ENCODE data around the gene DPPA2.

The DPPA2 gene

DNA sequence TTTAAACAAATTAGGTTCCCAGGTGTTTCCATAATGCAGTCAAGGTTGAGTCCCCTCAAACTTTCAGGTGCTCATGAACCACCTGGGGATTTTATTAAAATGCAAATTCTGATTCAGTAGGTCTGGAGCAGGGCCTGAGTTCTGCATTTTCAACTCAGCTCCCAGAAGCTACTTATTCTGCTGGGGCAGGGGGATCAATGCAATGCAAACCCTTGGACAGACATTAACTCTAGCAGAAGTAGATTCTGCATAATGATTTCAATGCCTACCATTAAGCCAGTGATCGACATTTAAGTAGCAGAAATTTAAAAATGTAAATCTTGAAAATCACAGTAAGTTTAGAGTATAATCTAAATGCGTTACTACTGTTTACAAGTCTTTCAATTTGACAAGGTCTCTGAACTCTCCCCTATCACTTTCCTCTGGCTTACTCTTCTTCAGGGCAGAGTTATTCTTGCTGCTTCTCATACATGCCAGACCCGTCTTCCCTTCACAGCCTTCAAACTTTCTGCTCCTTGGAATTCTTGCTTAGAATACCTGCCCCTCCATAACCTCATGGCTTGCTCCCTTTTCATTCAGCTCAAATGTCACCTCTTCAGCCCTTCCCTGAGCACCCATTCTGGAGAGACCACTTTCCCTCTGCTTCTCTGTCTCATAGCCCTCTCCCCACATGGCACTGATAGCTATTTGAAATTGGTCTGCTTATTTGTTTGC lies 40.3 kb upstream of the DPPA2 start:
- no peak overlapping the region for H3K27ac ChIP-seq (ENCODE audit: low read length)
- no peaks in the 10 kb centered on the region for H3K36me3 ChIP-seq (replicated peaks; ENCODE audit: low read depth, low read length)
- peaks cover 14% of the 10 kb centered on the region for H3K4me1 ChIP-seq (ENCODE audit: low read length)
- H3K9ac ChIP-seq (ENCODE audit: low read length) = no peak overlapping the region
- H3K4me3 ChIP-seq (ENCODE audit: low read length) = no peak overlapping the region
- no peak for TF ChIP-seq CTCF (IDR thresholded peaks at IDR 0.05; ENCODE audit: low read depth, low read length)
- no peak for TF ChIP-seq EZH2phosphoT487 (IDR thresholded peaks at IDR 0.05; ENCODE audit: low read depth)
- H2AFZ ChIP-seq (ENCODE audit: low read depth, low read length) = no peak overlapping the region
- H3K9me3 ChIP-seq (ENCODE audit: insufficient read depth, low read length) = no peaks in the 10 kb centered on the region
- H4K20me1 ChIP-seq (ENCODE audit: insufficient read depth, low read length) = no peaks in the 10 kb centered on the region
- H3K79me2 ChIP-seq (ENCODE audit: low read length) = no peaks in the 10 kb centered on the region
- H3K27me3 ChIP-seq (ENCODE audit: low read depth, low read length) = no peaks in the 10 kb centered on the region
- peak overlapping the region; percentile 37 for H3K4me2 ChIP-seq (ENCODE audit: low read length)

DNA sequence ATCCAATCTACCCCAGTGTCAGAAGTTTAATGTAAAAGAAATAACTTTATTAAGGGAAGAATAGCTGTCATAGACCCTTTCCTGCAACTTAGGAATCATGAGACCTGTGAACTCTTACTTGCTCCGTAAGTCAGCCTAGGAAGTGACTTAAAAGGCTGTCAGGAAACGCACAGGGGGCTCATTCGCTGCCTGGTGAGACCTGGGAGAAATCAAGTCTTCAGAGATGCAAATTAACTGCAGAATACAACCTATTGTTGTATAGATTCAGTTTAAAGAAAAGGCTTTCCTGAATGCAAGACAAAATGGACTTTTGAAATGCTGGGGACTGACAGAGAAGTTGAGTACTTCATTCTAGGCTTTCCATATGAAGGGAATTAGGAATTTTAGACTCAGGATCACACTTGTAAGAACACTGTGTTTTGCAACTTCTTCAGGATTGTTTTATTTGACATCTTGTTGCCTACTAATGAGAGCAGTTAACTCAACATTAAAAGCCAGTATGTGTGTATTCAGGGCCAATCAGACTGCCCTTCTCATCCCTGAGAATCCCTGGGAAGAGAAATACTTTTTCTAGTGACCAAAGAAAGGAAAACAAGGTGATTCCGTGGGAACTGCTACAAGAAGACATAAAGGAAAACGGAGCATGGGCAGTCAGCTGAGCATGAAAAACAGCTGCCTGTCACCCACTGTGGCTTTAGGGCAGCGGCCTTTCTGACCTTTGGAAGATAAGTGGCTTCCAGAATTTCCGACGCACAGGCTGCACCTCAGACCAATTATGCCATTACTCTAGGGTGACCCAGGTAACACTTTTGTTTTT lies 39.5 kb upstream of the DPPA2 start:
- Histone ChIP-seq H3K4me1 (ENCODE audit: low read length) (peaks cover 14% of the 10 kb centered on the region), H3K9me3 (ENCODE audit: insufficient read depth, low read length) (no peaks in the 10 kb centered on the region), H3K27me3 (ENCODE audit: low read depth, low read length) (no peaks in the 10 kb centered on the region), H3K4me3 (ENCODE audit: low read length) (peak overlapping the region; percentile 42; the same call in 1 of the 2 replicates), H3K79me2 (ENCODE audit: low read length) (no peaks in the 10 kb centered on the region), H3K9ac (ENCODE audit: low read length) (no peak overlapping the region), H3K36me3 (replicated peaks; ENCODE audit: low read depth, low read length) (no peaks in the 10 kb centered on the region), H2AFZ (ENCODE audit: low read depth, low read length) (no peak overlapping the region), H3K27ac (ENCODE audit: low read length) (no peak overlapping the region), H4K20me1 (ENCODE audit: insufficient read depth, low read length) (no peaks in the 10 kb centered on the region), H3K4me2 (ENCODE audit: low read length) (peak overlapping the region; percentile 37)
- TF ChIP-seq EZH2phosphoT487 (IDR thresholded peaks at IDR 0.05; ENCODE audit: low read depth) (no peak), CTCF (IDR thresholded peaks at IDR 0.05; ENCODE audit: low read depth, low read length) (no peak)

DNA sequence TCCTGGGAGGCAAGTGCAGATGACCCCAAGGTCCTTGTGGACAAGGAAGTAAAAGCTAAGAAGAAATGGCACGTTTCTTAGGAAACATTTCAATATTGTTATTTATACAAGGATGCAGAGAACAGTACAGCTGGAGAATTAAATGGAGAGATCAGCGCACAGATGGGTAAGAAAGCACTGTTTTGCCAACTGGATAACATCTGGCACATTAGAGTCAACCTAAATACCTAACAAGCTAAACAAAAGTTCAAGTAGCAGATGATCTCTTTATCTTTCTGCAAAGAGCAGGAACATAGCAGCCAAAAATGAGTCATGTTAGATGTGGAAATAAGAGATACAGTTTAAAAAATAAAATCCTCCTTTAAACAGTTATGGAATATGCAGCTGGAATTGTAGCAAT lies 36.7 kb upstream of the DPPA2 start:
- no peaks in the 10 kb centered on the region for H3K27me3 ChIP-seq (ENCODE audit: low read depth, low read length)
- TF ChIP-seq CTCF (IDR thresholded peaks at IDR 0.05; ENCODE audit: low read depth, low read length) = no peak
- no peak for TF ChIP-seq EZH2phosphoT487 (IDR thresholded peaks at IDR 0.05; ENCODE audit: low read depth)
- no peaks in the 10 kb centered on the region for H3K36me3 ChIP-seq (replicated peaks; ENCODE audit: low read depth, low read length)
- no peak overlapping the region for H3K9ac ChIP-seq (ENCODE audit: low read length)
- H3K79me2 ChIP-seq (ENCODE audit: low read length) = no peaks in the 10 kb centered on the region
- no peak overlapping the region for H2AFZ ChIP-seq (ENCODE audit: low read depth, low read length)
- H3K4me3 ChIP-seq (ENCODE audit: low read length) = no peak overlapping the region
- H3K4me1 ChIP-seq (ENCODE audit: low read length) = peaks cover 14% of the 10 kb centered on the region
- H4K20me1 ChIP-seq (ENCODE audit: insufficient read depth, low read length) = no peaks in the 10 kb centered on the region
- no peaks in the 10 kb centered on the region for H3K9me3 ChIP-seq (ENCODE audit: insufficient read depth, low read length)
- H3K27ac ChIP-seq (ENCODE audit: low read length) = no peak overlapping the region
- no peak overlapping the region for H3K4me2 ChIP-seq (ENCODE audit: low read length)

GRCh38 chr3:109351231-109351630 lies 34.9 kb upstream of the DPPA2 start:
- Histone ChIP-seq H3K4me2 (ENCODE audit: low read length) (no peak overlapping the region), H2AFZ (ENCODE audit: low read depth, low read length) (no peak overlapping the region), H3K4me1 (ENCODE audit: low read length) (peaks cover 7% of the 10 kb centered on the region), H3K36me3 (replicated peaks; ENCODE audit: low read depth, low read length) (no peaks in the 10 kb centered on the region), H4K20me1 (ENCODE audit: insufficient read depth, low read length) (no peaks in the 10 kb centered on the region), H3K27me3 (ENCODE audit: low read depth, low read length) (no peaks in the 10 kb centered on the region), H3K9me3 (ENCODE audit: insufficient read depth, low read length) (no peaks in the 10 kb centered on the region), H3K9ac (ENCODE audit: low read length) (no peak overlapping the region), H3K4me3 (ENCODE audit: low read length) (no peak overlapping the region), H3K79me2 (ENCODE audit: low read length) (no peaks in the 10 kb centered on the region), H3K27ac (ENCODE audit: low read length) (no peak overlapping the region)
- TF ChIP-seq CTCF (IDR thresholded peaks at IDR 0.05; ENCODE audit: low read depth, low read length) = no peak
- TF ChIP-seq EZH2phosphoT487 (IDR thresholded peaks at IDR 0.05; ENCODE audit: low read depth) = no peak

Data from OCI-LY3 (cell line).